GM12801 (cell line): ENCODE results near the gene TMEM235.

Source experiments
- CTCF ChIP-seq: IDR thresholded peaks from one replicate; pipeline ENCODE4 v1.5.1; 2011; ENCODE audit warnings: control low read depth; ENCODE audit not compliant: insufficient read length; ENCODE audit errors: extremely low read depth

Gene TMEM235

GRCh38 chr17:78235885-78236284 lies 4.5 kb downstream of the TMEM235 start:
- no peak for TF ChIP-seq CTCF

- TF ChIP-seq CTCF: no peak
These were observed 5.1 kb downstream of the TMEM235 start for GRCh38 chr17:78236362-78237127.

- TF ChIP-seq CTCF: no peak
These were observed 6.1 kb downstream of the TMEM235 start for GRCh38 chr17:78237401-78238012.

GRCh38 chr17:78238823-78239488 lies 7.5 kb downstream of the TMEM235 start:
- no peak for TF ChIP-seq CTCF

GRCh38 chr17:78239489-78239931 lies 8.1 kb downstream of the TMEM235 start:
- no peak for TF ChIP-seq CTCF

GRCh38 chr17:78240012-78240655 lies 8.7 kb downstream of the TMEM235 start:
- TF ChIP-seq CTCF: no peak

- TF ChIP-seq CTCF: no peak
These were observed 9.4 kb downstream of the TMEM235 start for GRCh38 chr17:78240839-78241238.
